DOHH2 (cell line): ENCODE measurements around the gene SH3BP5.

ENCODE experiments used
- CTCF ChIP-seq: fragments of 200-600 bp; sonication (generic); IDR thresholded peaks from one replicate; pipeline ENCODE4 v1.5.1; 2014; ENCODE audit warnings: antibody characterized with exemption, mild to moderate bottlenecking, low read depth, low read length; ENCODE audit not compliant: poor library complexity, severe bottlenecking
- EZH2phosphoT487 ChIP-seq: fragments of 200-600 bp; sonication (generic); IDR thresholded peaks from 2 replicates; pipeline ENCODE4 v1.6.1; 2017; ENCODE audit warnings: borderline replicate concordance, mild to moderate bottlenecking, antibody characterized with exemption, low read length, moderate library complexity, mixed read lengths

DNA sequence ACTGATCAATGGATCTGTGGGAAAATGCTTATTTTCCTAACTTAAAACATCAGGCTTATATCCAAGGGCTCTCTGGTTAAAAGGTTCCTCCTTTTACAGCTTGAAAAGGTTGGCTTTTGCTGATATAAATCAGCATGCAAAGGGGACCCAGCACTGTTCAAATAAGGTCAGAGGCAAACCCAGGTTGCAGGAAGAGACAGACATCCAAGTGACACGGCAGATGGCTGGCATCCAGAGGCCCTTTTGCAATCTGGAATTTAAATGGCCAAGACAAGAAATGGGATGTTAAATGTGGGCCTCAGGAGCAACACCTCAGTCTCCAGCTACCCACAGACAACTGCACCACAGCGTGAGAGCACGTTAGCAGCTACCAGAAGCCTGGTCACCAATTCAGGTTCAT lies 6.3 kb downstream of the SH3BP5 start:
- TF ChIP-seq CTCF, result no peak
- no peak for TF ChIP-seq EZH2phosphoT487
